Heart left ventricle (tissue), 13 donors: ENCODE results near the gene KRTAP3-3.

Source experiments
- CTCF ChIP-seq, 12 donors: fragments of 200-600 bp; sonication (generic) in 4 of 12; IDR thresholded peaks; one replicate each; pipeline versions ENCODE4 v1.5.0 to v1.8.0; 2018 to 2022; ENCODE audit warnings: antibody characterized with exemption in 12 of 12, mild to moderate bottlenecking in 5 of 12
- POLR2A ChIP-seq, 2 donors: fragments of 450-650 bp; IDR thresholded peaks; one replicate each; pipeline ENCODE4 v1.6.1; 2017; ENCODE audit warnings: antibody characterized with exemption in 2 of 2, mild to moderate bottlenecking in 2 of 2, moderate library complexity in 2 of 2
- donor health status: ischemic (EF 13 %, LVEDD 7.1; RV severe dilation, severe dysfunction).
- donor health status: DM: no; HTN: yes; CAD: no.
- donor health status: DM: no; HTN: no; CAD: no.
- donor health status: ischemic (EF 25% LVEDD 6.9; RV normal size, moderate dysfunction).
- donor health status: ischemic (EF 25% LVEDD 5.7; RV mildly dilated, moderate dysfunction).
- donor health status: ischemic (EF 35%, LVEDD 5.7; RV mildly dilated, moderate dysfunction).
- donor health status: nonischemic (EF 11% LVEDD 7.7; RV severe dilation, severe dysfunction).
- donor health status: DM: yes; HTN: yes; CAD: no.
- donor health status: PGD.
- donor health status: ischemic (EF 29% LVEDD 5.4; RV normal size, mild dysfunction).
- donor health status: nonischemic (EF 23%, LVEDD 6.1; RV moderate dilation, normal function).

DNA sequence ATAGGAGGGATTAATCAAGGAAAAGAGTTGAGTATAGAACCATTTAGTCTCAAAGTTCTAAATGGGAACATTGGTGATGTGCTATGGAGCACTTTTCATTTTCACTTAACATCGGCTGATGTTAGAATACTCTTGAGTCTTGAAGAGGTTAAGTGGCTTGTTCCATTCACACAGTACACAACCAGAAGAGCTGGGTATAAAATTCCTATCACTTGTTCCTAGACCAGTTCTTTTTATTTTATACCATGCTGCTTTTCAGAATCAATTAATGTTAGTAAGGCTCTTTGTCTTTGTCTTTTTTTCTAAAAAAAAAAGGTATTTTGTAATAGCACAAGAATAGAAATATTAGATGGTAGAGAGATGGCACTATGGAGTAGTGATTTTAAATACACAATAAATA lies 49.0 kb upstream of the KRTAP3-3 start:
- TF ChIP-seq CTCF (IDR thresholded peaks at IDR 0.05) = no peak
- TF ChIP-seq POLR2A (IDR thresholded peaks at IDR 0.05) = no peak
